ENCODE data around the gene SPTLC2. TPM values are rescaled to one million over a fixed set of nuclear protein-coding genes. Genes with fewer than 3 reads are reported as not detected.

The SPTLC2 gene
- total RNA-seq, 1 donor = 33.6 TPM

DNA sequence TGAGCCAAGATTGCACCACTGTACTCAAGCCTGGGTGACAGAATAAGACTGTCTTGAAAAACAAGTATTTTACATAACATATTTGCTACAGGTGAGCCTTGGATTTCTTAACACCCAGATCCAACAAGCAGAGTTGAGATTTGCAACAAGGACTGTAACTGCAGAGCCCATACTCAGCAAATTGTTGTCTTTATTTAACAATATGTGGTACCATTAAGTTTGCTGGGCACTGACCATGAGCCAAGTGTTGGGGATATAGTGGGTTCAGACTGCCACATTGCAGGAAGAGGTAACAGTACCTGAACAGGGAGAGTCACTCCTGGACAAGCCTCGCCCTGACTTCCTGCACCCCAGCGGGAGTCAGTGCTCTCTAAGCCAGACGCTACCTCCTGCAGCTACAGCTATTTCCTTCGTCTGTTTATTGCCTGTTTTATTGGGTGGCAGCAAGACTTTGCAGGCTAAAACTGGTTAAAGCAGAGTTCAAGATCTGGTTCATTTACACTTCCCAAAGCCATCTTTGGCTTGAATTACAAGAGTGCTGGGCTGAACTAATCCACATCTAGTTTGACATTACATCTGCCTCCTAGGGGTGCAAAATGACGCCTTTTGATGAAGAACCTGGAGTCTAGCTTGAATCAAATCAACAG, 146.1 kb downstream of the SPTLC2 start:
- no peaks in the 10 kb centered on the region for H3K4me1 ChIP-seq (ENCODE audit: insufficient read depth, low read length)
- H3K9me3 ChIP-seq (ENCODE audit: low read depth, low read length) = no peaks in the 10 kb centered on the region
- no peak overlapping the region for H3K4me3 ChIP-seq (ENCODE audit: low read length)
- no peaks in the 10 kb centered on the region for H3K27me3 ChIP-seq (ENCODE audit: insufficient read depth, low read length)

DNA sequence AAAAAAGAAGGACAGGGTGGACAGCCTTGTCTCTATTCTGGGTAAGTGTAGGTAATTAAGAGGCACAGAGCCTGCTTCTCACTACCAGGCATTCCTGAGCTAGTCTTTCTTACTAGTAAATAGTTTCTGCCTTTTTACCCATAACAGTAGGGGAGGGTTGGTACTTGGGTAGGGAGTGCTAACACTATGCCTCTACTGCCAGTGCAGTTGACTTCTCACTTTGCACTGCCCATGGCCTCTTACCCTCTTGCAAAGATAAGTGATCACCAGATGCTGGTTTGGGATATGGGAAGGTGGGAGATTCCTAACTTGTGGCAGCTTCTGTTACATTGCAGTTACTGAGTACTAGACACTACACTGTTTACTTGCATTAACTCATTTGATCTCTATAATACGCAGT, 146.9 kb downstream of the SPTLC2 start:
- Histone ChIP-seq H3K4me1 (ENCODE audit: insufficient read depth, low read length) (no peaks in the 10 kb centered on the region), H3K27me3 (ENCODE audit: insufficient read depth, low read length) (no peaks in the 10 kb centered on the region), H3K9me3 (ENCODE audit: low read depth, low read length) (no peaks in the 10 kb centered on the region), H3K4me3 (ENCODE audit: low read length) (no peak overlapping the region)

DNA sequence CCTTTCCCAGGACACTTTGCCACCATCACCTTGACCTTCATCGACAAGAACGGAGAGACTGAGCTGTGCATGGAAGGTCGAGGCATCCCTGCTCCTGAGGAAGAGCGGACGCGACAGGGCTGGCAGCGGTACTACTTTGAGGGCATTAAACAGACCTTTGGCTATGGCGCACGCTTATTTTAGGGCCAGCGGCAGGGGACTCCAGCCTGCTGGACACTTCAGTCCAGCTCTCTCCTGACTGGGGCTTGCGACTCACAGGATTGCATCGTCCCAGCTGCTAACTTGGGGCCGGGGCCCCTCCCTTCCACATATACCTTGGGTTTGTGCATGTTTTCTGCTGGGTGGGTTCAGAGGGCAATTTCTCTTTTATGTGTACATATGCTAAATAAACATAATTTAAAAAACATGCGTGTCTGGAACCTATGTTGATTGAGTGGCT, 147.4 kb downstream of the SPTLC2 start:
- Histone ChIP-seq H3K9me3 (ENCODE audit: low read depth, low read length) (no peaks in the 10 kb centered on the region), H3K4me1 (ENCODE audit: insufficient read depth, low read length) (no peaks in the 10 kb centered on the region), H3K27me3 (ENCODE audit: insufficient read depth, low read length) (no peaks in the 10 kb centered on the region), H3K4me3 (ENCODE audit: low read length) (no peak overlapping the region)

DNA sequence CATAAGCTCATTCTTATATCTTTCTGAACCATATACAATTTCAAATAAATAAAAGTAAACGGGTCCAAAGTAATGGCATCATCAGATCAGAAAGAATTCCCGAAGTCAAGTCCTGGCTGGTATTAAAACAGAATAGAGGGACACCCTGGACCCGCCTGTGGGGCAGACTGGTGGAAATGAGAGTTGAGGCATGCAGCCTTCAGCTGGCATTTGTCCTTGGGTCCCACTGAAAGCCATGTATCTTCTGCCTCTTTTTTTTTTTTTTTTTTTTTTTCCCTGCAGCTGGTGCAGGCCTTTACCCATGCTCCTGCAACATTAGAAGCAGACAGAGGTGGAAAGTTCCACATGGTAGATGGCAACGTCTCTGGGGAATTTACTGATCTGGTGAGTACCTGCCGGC, 148.6 kb downstream of the SPTLC2 start:
- Histone ChIP-seq H3K4me1 (ENCODE audit: insufficient read depth, low read length) (no peaks in the 10 kb centered on the region), H3K4me3 (ENCODE audit: low read length) (no peak overlapping the region), H3K27me3 (ENCODE audit: insufficient read depth, low read length) (no peaks in the 10 kb centered on the region), H3K9me3 (ENCODE audit: low read depth, low read length) (no peaks in the 10 kb centered on the region)

DNA sequence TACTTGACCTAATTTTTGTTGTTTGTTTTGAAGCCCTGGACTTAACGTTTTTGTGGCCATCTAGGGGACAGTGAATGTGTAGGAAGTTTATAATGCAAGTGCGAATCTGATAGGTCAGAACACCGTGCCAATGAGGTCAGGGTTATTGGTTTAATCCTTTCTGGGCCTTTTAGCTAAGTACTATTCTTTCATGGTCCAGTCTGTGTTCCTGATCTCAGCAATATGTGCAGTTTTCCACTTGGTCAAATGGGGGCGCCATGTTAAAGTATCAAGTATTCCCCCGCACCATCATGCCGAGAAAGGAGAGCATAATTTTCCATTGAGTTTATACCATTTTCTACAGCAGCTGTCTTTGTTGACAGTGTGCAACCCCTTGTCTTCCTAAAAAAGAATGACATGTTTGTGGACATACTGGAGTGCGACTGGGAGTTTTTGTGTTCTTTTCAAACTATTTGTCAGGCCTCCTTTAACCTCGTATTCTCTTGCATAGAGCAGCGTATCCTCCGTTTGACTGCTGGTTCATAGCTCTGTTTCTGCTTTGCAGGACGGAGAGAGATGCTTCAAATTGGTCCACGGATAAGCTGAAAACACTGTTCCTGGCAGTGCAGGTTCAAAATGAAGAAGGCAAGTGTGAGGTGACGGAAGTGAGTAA, 157.2 kb downstream of the SPTLC2 start:
- Histone ChIP-seq H3K4me3 (ENCODE audit: low read length) (peak overlapping the region; percentile 65), H3K9me3 (ENCODE audit: low read depth, low read length) (no peaks in the 10 kb centered on the region), H3K4me1 (ENCODE audit: insufficient read depth, low read length) (peaks cover 23% of the 10 kb centered on the region), H3K27me3 (ENCODE audit: insufficient read depth, low read length) (no peaks in the 10 kb centered on the region)

- Histone ChIP-seq H3K4me1 (ENCODE audit: insufficient read depth, low read length) (peaks cover 23% of the 10 kb centered on the region), H3K9me3 (ENCODE audit: low read depth, low read length) (no peaks in the 10 kb centered on the region), H3K4me3 (ENCODE audit: low read length) (peak overlapping the region; percentile 65), H3K27me3 (ENCODE audit: insufficient read depth, low read length) (no peaks in the 10 kb centered on the region)
Measured at GRCh38 chr14:77458249-77458950, 158.0 kb downstream of the SPTLC2 start.

GRCh38 chr14:77457522-77458248, 158.8 kb downstream of the SPTLC2 start, which contains the start of the genes AHSA1 and VIPAS39:
TSS of gene AHSA1 (plus strand) at chr14:77458093. CDS start at chr14:77458190, 97 bp downstream.
TSS of gene VIPAS39 (minus strand) at chr14:77457601. CDS start at chr14:77454102, 3,499 bp downstream.
- Histone ChIP-seq H3K9me3 (ENCODE audit: low read depth, low read length) (no peaks in the 10 kb centered on the region), H3K4me3 (ENCODE audit: low read length) (peak within 1 kb of the TSS; percentile 65), H3K27me3 (ENCODE audit: insufficient read depth, low read length) (no peaks in the 10 kb centered on the region), H3K4me1 (ENCODE audit: insufficient read depth, low read length) (peaks cover 23% of the 10 kb centered on the region)

- H3K4me1 ChIP-seq (ENCODE audit: insufficient read depth, low read length) = peaks cover 23% of the 10 kb centered on the region
- no peaks in the 10 kb centered on the region for H3K27me3 ChIP-seq (ENCODE audit: insufficient read depth, low read length)
- no peaks in the 10 kb centered on the region for H3K9me3 ChIP-seq (ENCODE audit: low read depth, low read length)
- H3K4me3 ChIP-seq (ENCODE audit: low read length) = peak overlapping the region; percentile 65
Measured at GRCh38 chr14:77457115-77457521, 159.3 kb downstream of the SPTLC2 start.

Other genes with a start within 250 kb of the SPTLC2 start
- 13.2 TPM for gene TMED8, start 239.5 kb downstream of the SPTLC2 start, total RNA-seq
- 0.21 TPM for gene SAMD15, start 239.3 kb downstream of the SPTLC2 start, total RNA-seq
- 0.21 TPM for gene NOXRED1, start 193.1 kb downstream of the SPTLC2 start, total RNA-seq
- gene VIPAS39, start 159.0 kb downstream of the SPTLC2 start, total RNA-seq = 12.5 TPM
- 20.5 TPM for gene AHSA1, start 158.5 kb downstream of the SPTLC2 start, total RNA-seq
- gene ISM2, start 117.8 kb downstream of the SPTLC2 start, total RNA-seq = 0.42 TPM
- 5.9 TPM for gene ALKBH1, start 91.4 kb upstream of the SPTLC2 start, total RNA-seq
- gene SLIRP, start 91.5 kb upstream of the SPTLC2 start, total RNA-seq = 22.0 TPM
- gene SNW1, start 144.5 kb upstream of the SPTLC2 start, total RNA-seq = 111 TPM
- gene ADCK1, start 183.5 kb upstream of the SPTLC2 start, total RNA-seq = 1.4 TPM